ENCODE measurements around the gene BIRC7. TPM values are rescaled to one million over a fixed set of nuclear protein-coding genes. Genes with fewer than 3 reads are reported as not detected.

Gene BIRC7
- total RNA-seq, 1 experiment from 2014 or later = 0.17 TPM

DNA sequence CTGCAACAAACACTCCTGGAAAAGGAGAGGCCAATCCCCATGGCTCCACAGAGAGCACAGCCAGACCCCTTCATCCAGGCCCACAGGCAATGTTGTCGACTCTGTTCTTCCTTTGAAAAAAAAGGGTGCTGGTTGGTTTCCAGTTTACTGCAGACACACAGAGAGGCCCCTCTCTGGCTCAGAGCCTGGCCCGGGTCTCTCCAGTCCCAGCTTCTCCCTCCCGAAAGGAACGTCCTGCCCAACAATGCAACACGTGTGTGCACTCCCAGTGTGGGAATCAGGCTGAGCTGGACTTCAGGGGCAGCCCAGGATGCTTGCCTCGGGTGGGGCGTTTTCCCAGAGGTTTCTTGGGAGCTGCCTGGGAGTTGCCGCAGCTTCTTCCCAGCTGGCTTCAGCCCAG lies 23.1 kb downstream of the BIRC7 start (continued):
- TF ChIP-seq ZBTB21 (CRISPR knock-in tag; IDR thresholded peaks at IDR 0.05; ENCODE audit: borderline replicate concordance) (no peak), SMAD3 (CRISPR knock-in tag; IDR thresholded peaks at IDR 0.05; ENCODE audit: borderline replicate concordance) (no peak), TEAD4 (CRISPR knock-in tag; IDR thresholded peaks at IDR 0.05) (no peak), EMX1 (CRISPR knock-in tag; IDR thresholded peaks at IDR 0.05) (no peak), FOXK1 (CRISPR knock-in tag; IDR thresholded peaks at IDR 0.05) (no peak), TP53 (CRISPR knock-in tag; IDR thresholded peaks at IDR 0.05) (no peak), SOX15 (CRISPR knock-in tag; IDR thresholded peaks at IDR 0.05) (no peak)
- TF ChIP-seq, protein P1, sequence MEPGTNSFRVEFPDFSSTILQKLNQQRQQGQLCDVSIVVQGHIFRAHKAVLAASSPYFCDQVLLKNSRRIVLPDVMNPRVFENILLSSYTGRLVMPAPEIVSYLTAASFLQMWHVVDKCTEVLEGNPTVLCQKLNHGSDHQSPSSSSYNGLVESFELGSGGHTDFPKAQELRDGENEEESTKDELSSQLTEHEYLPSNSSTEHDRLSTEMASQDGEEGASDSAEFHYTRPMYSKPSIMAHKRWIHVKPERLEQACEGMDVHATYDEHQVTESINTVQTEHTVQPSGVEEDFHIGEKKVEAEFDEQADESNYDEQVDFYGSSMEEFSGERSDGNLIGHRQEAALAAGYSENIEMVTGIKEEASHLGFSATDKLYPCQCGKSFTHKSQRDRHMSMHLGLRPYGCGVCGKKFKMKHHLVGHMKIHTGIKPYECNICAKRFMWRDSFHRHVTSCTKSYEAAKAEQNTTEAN (CRISPR knock-in tag; IDR thresholded peaks at IDR 0.05) = no peak
- TF ChIP-seq, protein P2, sequence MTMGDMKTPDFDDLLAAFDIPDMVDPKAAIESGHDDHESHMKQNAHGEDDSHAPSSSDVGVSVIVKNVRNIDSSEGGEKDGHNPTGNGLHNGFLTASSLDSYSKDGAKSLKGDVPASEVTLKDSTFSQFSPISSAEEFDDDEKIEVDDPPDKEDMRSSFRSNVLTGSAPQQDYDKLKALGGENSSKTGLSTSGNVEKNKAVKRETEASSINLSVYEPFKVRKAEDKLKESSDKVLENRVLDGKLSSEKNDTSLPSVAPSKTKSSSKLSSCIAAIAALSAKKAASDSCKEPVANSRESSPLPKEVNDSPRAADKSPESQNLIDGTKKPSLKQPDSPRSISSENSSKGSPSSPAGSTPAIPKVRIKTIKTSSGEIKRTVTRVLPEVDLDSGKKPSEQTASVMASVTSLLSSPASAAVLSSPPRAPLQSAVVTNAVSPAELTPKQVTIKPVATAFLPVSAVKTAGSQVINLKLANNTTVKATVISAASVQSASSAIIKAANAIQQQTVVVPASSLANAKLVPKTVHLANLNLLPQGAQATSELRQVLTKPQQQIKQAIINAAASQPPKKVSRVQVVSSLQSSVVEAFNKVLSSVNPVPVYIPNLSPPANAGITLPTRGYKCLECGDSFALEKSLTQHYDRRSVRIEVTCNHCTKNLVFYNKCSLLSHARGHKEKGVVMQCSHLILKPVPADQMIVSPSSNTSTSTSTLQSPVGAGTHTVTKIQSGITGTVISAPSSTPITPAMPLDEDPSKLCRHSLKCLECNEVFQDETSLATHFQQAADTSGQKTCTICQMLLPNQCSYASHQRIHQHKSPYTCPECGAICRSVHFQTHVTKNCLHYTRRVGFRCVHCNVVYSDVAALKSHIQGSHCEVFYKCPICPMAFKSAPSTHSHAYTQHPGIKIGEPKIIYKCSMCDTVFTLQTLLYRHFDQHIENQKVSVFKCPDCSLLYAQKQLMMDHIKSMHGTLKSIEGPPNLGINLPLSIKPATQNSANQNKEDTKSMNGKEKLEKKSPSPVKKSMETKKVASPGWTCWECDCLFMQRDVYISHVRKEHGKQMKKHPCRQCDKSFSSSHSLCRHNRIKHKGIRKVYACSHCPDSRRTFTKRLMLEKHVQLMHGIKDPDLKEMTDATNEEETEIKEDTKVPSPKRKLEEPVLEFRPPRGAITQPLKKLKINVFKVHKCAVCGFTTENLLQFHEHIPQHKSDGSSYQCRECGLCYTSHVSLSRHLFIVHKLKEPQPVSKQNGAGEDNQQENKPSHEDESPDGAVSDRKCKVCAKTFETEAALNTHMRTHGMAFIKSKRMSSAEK (CRISPR knock-in tag; IDR thresholded peaks at IDR 0.05; ENCODE audit: borderline replicate concordance) = no peak
- TF ChIP-seq, protein P3, sequence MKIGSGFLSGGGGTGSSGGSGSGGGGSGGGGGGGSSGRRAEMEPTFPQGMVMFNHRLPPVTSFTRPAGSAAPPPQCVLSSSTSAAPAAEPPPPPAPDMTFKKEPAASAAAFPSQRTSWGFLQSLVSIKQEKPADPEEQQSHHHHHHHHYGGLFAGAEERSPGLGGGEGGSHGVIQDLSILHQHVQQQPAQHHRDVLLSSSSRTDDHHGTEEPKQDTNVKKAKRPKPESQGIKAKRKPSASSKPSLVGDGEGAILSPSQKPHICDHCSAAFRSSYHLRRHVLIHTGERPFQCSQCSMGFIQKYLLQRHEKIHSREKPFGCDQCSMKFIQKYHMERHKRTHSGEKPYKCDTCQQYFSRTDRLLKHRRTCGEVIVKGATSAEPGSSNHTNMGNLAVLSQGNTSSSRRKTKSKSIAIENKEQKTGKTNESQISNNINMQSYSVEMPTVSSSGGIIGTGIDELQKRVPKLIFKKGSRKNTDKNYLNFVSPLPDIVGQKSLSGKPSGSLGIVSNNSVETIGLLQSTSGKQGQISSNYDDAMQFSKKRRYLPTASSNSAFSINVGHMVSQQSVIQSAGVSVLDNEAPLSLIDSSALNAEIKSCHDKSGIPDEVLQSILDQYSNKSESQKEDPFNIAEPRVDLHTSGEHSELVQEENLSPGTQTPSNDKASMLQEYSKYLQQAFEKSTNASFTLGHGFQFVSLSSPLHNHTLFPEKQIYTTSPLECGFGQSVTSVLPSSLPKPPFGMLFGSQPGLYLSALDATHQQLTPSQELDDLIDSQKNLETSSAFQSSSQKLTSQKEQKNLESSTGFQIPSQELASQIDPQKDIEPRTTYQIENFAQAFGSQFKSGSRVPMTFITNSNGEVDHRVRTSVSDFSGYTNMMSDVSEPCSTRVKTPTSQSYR (CRISPR knock-in tag; IDR thresholded peaks at IDR 0.05) = no peak

DNA sequence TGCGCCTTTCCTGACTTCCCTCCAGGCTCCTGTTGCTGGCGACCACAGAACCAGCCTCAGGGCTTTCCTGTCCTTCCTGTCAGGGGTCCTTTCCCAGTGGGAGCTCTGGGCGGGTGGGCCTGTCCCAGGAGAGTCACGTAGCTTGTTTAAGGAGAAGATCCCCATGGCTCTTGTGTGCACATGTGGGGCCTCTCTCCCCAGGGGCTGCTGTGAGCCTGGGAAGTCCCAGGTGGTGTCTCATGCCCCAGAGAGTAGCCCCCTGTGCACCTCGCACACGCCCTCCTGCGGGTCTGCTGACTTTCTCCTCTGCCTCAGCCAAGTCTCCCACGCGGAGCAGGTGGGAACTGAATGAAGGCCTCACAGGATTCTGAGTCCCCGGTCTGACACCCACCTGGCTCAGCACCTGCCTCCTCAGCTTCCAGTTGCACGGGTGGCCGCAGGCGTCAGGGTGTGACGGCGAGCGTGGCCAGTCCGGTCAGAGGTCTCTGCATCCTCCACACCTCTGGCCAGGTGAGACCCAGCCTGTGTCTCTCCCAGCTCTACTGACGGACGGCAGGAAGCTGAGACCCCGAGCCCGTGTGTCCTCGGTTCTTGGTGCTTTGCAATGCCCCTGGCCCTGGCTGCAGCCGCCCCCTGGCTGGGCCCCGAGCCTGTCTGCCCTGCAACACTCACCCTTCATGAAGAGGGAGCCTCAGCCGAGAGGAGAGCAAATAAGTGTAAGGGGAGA lies 24.2 kb downstream of the BIRC7 start:
- ATAC-seq (no peak), DNase-seq (ENCODE audit: low spot score) (no peak)
- ChIA-PET CTCF (interaction anchor here (0.6 to 2.6 kb wide), 6 partner anchors 13 to 121 kb away, joined by 3 to 14 read pairs (median 4); partner anchors contain the start of gene ARFGAP1), POLR2A (no interaction called here)
- H3K4me3 Mint-ChIP-seq = no peak overlapping the region
- H3K9me3 Mint-ChIP-seq = no peaks in the 10 kb centered on the region
- peaks cover 22% of the 10 kb centered on the region for H3K27me3 Mint-ChIP-seq (ENCODE audit: low read depth)
- H3K36me3 Mint-ChIP-seq = no peaks in the 10 kb centered on the region
- no peak overlapping the region for H3K27ac Mint-ChIP-seq
- TF ChIP-seq PRRX2 (CRISPR knock-in tag; IDR thresholded peaks at IDR 0.05) = no peak
- TF ChIP-seq, protein P4, sequence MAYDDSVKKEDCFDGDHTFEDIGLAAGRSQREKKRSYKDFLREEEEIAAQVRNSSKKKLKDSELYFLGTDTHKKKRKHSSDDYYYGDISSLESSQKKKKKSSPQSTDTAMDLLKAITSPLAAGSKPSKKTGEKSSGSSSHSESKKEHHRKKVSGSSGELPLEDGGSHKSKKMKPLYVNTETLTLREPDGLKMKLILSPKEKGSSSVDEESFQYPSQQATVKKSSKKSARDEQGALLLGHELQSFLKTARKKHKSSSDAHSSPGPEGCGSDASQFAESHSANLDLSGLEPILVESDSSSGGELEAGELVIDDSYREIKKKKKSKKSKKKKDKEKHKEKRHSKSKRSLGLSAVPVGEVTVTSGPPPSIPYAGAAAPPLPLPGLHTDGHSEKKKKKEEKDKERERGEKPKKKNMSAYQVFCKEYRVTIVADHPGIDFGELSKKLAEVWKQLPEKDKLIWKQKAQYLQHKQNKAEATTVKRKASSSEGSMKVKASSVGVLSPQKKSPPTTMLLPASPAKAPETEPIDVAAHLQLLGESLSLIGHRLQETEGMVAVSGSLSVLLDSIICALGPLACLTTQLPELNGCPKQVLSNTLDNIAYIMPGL (CRISPR knock-in tag; IDR thresholded peaks at IDR 0.05) = no peak
- TF ChIP-seq OVOL2 (CRISPR knock-in tag; IDR thresholded peaks at IDR 0.05; ENCODE audit: borderline replicate concordance) = no peak
- H3K4me1 Mint-ChIP-seq = peaks cover 21% of the 10 kb centered on the region

Data from WTC11 (cell line).